ENCODE results near the gene ENTPD2. TPM values are rescaled to one million over a fixed set of nuclear protein-coding genes. Genes with fewer than 3 reads are reported as not detected.

Gene ENTPD2
- total and polyA plus RNA-seq, 10 of the 15 experiments (the other 5 are each of a cell fraction or from before 2014, with no cell fraction given), result 0.15 to 1.8 (median 0.65) TPM; not detected in 2

GRCh38 chr9:137078701-137079400 lies 25.0 kb upstream of the ENTPD2 start:
- intact Hi-C loops (cut with micrococcal nuclease; ENCODE audit: unreplicated experiment) (no loop called here), in situ Hi-C loops (cut with MboI) (no loop called here)
- Histone ChIP-seq H3K36me3 (ENCODE audit: control insufficient read depth in 2 of 2, insufficient read depth in 2 of 2, low read length in 1 of 2) (peaks cover 0 to 5% of the 10 kb centered on the region in 2 experiments; a peak in 3 of 4 replicates), H3K4me2 (ENCODE audit: control insufficient read depth, insufficient read depth) (peak overlapping the region; percentile 72), H3K4me1 (ENCODE audit: control insufficient read depth, insufficient read depth, low read length) (peaks cover 31% of the 10 kb centered on the region), H2AFZ (ENCODE audit: control insufficient read depth, low read depth, low read length) (no peak overlapping the region), H3K79me2 (ENCODE audit: control insufficient read depth, insufficient read depth, low read length) (peaks cover 8% of the 10 kb centered on the region), H3K27ac (ENCODE audit: control insufficient read depth, insufficient read depth) (no peak overlapping the region), H3K9ac (ENCODE audit: control insufficient read depth, insufficient read depth, low read length) (no peak overlapping the region; the same call in 1 of the 2 replicates), H3K4me3 (peak overlapping the region; percentile 66), H3K27me3 (replicated peaks in 1 of 2; ENCODE audit: control insufficient read depth in 2 of 2, insufficient read depth in 2 of 2, low read length in 1 of 2) (no peaks in the 10 kb centered on the region), H4K20me1 (ENCODE audit: control insufficient read depth, insufficient read depth) (no peaks in the 10 kb centered on the region; the same call in 1 of the 2 replicates), H3K9me3 (replicated peaks; ENCODE audit: control insufficient read depth, insufficient read depth, low read length) (no peaks in the 10 kb centered on the region)
- no peak for FAIRE-seq
- ChIA-PET SMC1A (ENCODE audit: uncharacterized antibody, unreplicated experiment) (interaction anchor here (1.1 kb wide), 1 partner anchor 11 kb away, joined by 3 read pairs; no protein-coding TSS in a partner anchor), CTCF (no interaction called here), RAD21 (ENCODE audit: unreplicated experiment) (interaction anchor here (0.6 kb wide), 1 partner anchor 11 kb away, joined by 3 read pairs; no protein-coding TSS in a partner anchor), POLR2A (no interaction called here)
- no peak for TF ChIP-seq SMAD1 (IDR thresholded peaks at IDR 0.05; ENCODE audit: low read depth, partially characterized antibody)
- 97% methylated on average over 35 of the region's 51 CpGs for WGBS (ENCODE audit: insufficient coverage, insufficient replicate concordance, low lambda C conversion rate, missing lambda C conversion rate)
- no TSS peak for BruUV-seq (replicated peaks)
- DNase-seq (ENCODE audit: low read depth, low spot score), result no peak
- ATAC-seq, result no peak

- DNase-seq (ENCODE audit: low read depth, low spot score) (no peak), ATAC-seq (peak; percentile 53), FAIRE-seq (no peak)
- CTCF ChIA-PET, result no interaction called here
- BruUV-seq (replicated peaks), result TSS peak; percentile 59
- intact Hi-C loops (cut with micrococcal nuclease; ENCODE audit: unreplicated experiment) (no loop called here), in situ Hi-C loops (cut with MboI) (no loop called here)
- Histone ChIP-seq H4K20me1 (ENCODE audit: control insufficient read depth, insufficient read depth) (no peaks in the 10 kb centered on the region; the same call in 1 of the 2 replicates), H3K9me3 (replicated peaks; ENCODE audit: control insufficient read depth, insufficient read depth, low read length) (no peaks in the 10 kb centered on the region), H3K27ac (ENCODE audit: control insufficient read depth, insufficient read depth) (0 out of 2 replicates have a peak overlapping the region, but pooled peaks have one; percentile 22), H3K36me3 (ENCODE audit: control insufficient read depth in 2 of 2, insufficient read depth in 2 of 2, low read length in 1 of 2) (peaks cover 0 to 5% of the 10 kb centered on the region in 2 experiments; a peak in 3 of 4 replicates), H3K27me3 (replicated peaks in 1 of 2; ENCODE audit: control insufficient read depth in 2 of 2, insufficient read depth in 2 of 2, low read length in 1 of 2) (no peaks in the 10 kb centered on the region), H3K4me1 (ENCODE audit: control insufficient read depth, insufficient read depth, low read length) (peaks cover 23% of the 10 kb centered on the region), H3K4me2 (ENCODE audit: control insufficient read depth, insufficient read depth) (peak overlapping the region; percentile 72), H3K79me2 (ENCODE audit: control insufficient read depth, insufficient read depth, low read length) (peaks cover 8% of the 10 kb centered on the region), H3K9ac (ENCODE audit: control insufficient read depth, insufficient read depth, low read length) (peak overlapping the region; percentile 68), H2AFZ (ENCODE audit: control insufficient read depth, low read depth, low read length) (peak overlapping the region; percentile 11), H3K4me3 (peak overlapping the region; percentile 66)
- WGBS (ENCODE audit: insufficient coverage, insufficient replicate concordance, low lambda C conversion rate, missing lambda C conversion rate), result 33% methylated on average over 43 of the region's 76 CpGs
- POLR2A ChIA-PET, result interaction anchor here (0.5 to 1.8 kb wide), 6 partner anchors 8 to 377 kb away, joined by 3 to 11 read pairs (median 5); partner anchors contain the start of genes MAN1B1 and TUBB4B
- SMC1A ChIA-PET (ENCODE audit: uncharacterized antibody, unreplicated experiment), result interaction anchor here (1.1 to 2.1 kb wide), 2 partner anchors 9 to 10 kb away, joined by 3 to 11 read pairs; partner anchors contain the start of gene MAN1B1
- RAD21 ChIA-PET (ENCODE audit: unreplicated experiment), result interaction anchor here (0.6 to 1.6 kb wide), 4 partner anchors 9 to 31 kb away, joined by 3 to 9 read pairs (median 6); partner anchors contain the start of gene MAN1B1
- TF ChIP-seq ZNF592 (IDR thresholded peaks at IDR 0.05) (no peak), GATAD2B (conservative IDR thresholded peaks at IDR 0.05; ENCODE audit: low read depth) (0 out of 2 replicates have a peak, but pooled peaks have one; percentile 48), MXI1 (IDR thresholded peaks at IDR 0.05; ENCODE audit: low read depth, low read length) (no peak; the same call in 1 of the 2 replicates), PAX5 (IDR thresholded peaks at IDR 0.05; ENCODE audit: borderline replicate concordance, low read depth, low read length) (0 out of 2 replicates have a peak, but pooled peaks have one; percentile 21), RB1 (IDR thresholded peaks at IDR 0.05; ENCODE audit: borderline replicate concordance) (no peak), LARP7 (IDR thresholded peaks at IDR 0.05) (0 out of 2 replicates have a peak, but pooled peaks have one; percentile 13), TARDBP (IDR thresholded peaks at IDR 0.05; ENCODE audit: borderline replicate concordance) (no peak), ATF7 (IDR thresholded peaks at IDR 0.05; ENCODE audit: low read depth) (no peak), POLR2A (IDR thresholded peaks at IDR 0.05; ENCODE audit: low read depth, low read length) (no peak)
Measured at GRCh38 chr9:137077758-137078693, 24.2 kb upstream of the ENTPD2 start.
